Mesothelial cell of epicardium (in vitro differentiated cells): Measurements from ENCODE around the gene TOMM40L. TPM values are rescaled to one million over a fixed set of nuclear protein-coding genes. Genes with fewer than 3 reads are reported as not detected.
A peak's percentile ranks its signal among the peaks of the same experiment; 100 is the strongest.

Source experiments
- DNase-seq, 2 experiments: peaks; one replicate each; pipeline ENCODE4 v3.0.0; 2021; ENCODE audit warnings: low spot score in 2 of 2; ENCODE audit not compliant: unreplicated experiment in 2 of 2
- H3K27ac Mint-ChIP-seq: 2 replicates; pipeline ENCODE4 v1.8.0; 2021; ENCODE audit warnings: mixed read lengths
- H3K27me3 Mint-ChIP-seq: 2 replicates; pipeline ENCODE4 v1.8.0; 2021; ENCODE audit warnings: low read depth, mixed read lengths
- H3K36me3 Mint-ChIP-seq: 2 replicates; pipeline ENCODE4 v1.8.0; 2021; ENCODE audit warnings: mixed read lengths
- H3K4me1 Mint-ChIP-seq: 2 replicates; pipeline ENCODE4 v1.8.0; 2021; ENCODE audit warnings: mixed read lengths
- H3K4me3 Mint-ChIP-seq: 2 replicates; pipeline ENCODE4 v1.8.0; 2021; ENCODE audit warnings: mild to moderate bottlenecking, moderate library complexity, mixed read lengths
- H3K9me3 Mint-ChIP-seq: 2 replicates; pipeline ENCODE4 v1.8.0; 2021; ENCODE audit warnings: mixed read lengths
- CTCF ChIP-seq: fragments of 200-600 bp; sonication (generic); IDR thresholded peaks from one replicate; pipeline ENCODE4 v1.5.0; 2021; ENCODE audit warnings: antibody characterized with exemption; ENCODE audit not compliant: unreplicated experiment
- total RNA-seq: library from RNA; stranded (reverse); gene quantifications from 3 replicates; pipeline ENCODE4 v1.2.1, GENCODE V29; 2021

The TOMM40L gene
- total RNA-seq, 1 donor from 2014 or later, result 9.3 TPM

DNA sequence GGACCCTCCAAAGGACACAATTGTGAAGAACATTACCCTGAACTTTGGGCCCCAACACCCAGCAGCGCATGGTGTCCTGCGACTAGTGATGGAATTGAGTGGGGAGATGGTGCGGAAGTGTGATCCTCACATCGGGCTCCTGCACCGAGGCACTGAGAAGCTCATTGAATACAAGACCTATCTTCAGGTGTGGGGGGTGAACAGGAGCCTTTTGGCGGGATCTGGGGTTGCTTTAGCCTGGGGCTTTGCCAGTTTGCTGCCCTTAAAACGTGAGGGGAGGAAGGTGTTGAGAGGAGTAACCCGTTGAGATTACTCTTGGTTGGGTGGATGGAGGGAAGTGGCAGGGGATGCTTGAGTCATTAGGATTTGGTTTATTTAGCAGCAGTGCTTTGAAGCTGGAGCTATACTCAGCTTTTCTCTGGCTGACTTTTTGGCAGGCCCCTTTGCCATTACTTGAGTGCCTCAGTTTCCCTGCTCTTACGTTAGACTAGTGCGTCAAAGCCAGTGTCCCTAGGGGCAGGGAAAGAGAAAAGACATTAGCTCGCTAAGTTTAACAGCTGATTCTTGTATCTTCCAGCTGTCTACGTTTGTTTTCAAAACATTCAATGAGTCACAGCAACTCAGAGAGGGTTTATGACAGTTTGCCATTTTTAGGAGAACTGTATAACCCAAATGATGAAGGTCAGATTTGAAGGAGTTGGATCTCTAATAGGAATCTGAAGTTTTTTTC, 19.3 kb upstream of the TOMM40L start:
- TF ChIP-seq CTCF, result no peak
- Mint-ChIP-seq H3K4me1 (peaks cover 15% of the 10 kb centered on the region), H3K27ac (no peak overlapping the region), H3K36me3 (peaks cover 35% of the 10 kb centered on the region), H3K27me3 (no peaks in the 10 kb centered on the region), H3K4me3 (no peak overlapping the region), H3K9me3 (no peaks in the 10 kb centered on the region)
- DNase-seq, result no peak

GRCh38 chr1:161207173-161207572, 18.7 kb upstream of the TOMM40L start:
- Mint-ChIP-seq H3K9me3 (no peaks in the 10 kb centered on the region), H3K4me3 (no peak overlapping the region), H3K4me1 (peaks cover 12% of the 10 kb centered on the region), H3K27ac (no peak overlapping the region), H3K27me3 (no peaks in the 10 kb centered on the region), H3K36me3 (peaks cover 40% of the 10 kb centered on the region)
- no peak for TF ChIP-seq CTCF
- DNase-seq, result no peak

DNA sequence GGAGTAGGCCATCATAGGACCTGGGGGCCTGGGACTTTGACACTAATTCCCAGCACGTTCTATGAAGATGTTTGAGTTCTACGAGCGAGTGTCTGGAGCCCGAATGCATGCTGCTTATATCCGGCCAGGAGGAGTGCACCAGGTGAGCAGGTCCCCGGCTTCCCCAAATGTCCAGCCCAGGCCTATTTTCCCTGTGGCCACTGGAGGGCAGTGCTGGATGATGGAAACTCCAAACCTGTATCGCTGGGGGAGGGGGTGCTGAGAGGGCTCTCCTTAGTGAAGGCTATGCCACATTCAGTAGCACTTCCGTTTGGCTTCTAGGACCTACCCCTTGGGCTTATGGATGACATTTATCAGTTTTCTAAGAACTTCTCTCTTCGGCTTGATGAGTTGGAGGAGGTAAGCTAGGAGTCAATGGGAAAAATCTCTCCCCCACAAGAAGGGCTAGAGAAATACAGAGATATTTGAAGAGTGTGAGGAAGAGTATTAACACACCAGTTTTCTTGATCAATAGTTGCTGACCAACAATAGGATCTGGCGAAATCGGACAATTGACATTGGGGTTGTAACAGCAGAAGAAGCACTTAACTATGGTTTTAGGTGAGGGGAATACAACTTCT, 16.0 kb upstream of the TOMM40L start:
- H3K36me3 Mint-ChIP-seq, result peaks cover 46% of the 10 kb centered on the region
- H3K27ac Mint-ChIP-seq, result no peak overlapping the region
- TF ChIP-seq CTCF, result peak; percentile 81
- H3K9me3 Mint-ChIP-seq, result no peaks in the 10 kb centered on the region
- DNase-seq, result peak; percentile 62 to 78
- H3K27me3 Mint-ChIP-seq, result no peaks in the 10 kb centered on the region
- no peak overlapping the region for H3K4me3 Mint-ChIP-seq
- peaks cover 3% of the 10 kb centered on the region for H3K4me1 Mint-ChIP-seq

DNA sequence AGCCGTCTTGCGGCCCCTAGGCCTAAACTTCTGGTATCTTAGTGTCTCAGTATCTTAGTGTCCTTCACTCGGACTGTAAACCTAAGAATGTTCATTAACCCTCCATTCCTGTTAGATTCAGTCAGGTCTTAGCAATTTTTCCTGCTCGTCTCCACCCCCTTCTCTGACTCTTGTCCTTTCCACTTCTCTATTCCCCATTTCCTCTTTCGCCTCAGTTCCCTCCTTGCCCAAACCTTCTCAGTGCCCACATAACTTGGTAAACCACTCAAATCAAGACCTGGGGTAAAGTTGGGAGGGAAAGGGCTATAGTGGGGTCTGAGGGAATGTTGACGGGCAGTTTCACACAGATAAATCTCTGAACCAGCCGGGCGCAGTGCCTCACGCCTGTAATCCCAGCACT, 11.5 kb upstream of the TOMM40L start:
- Mint-ChIP-seq H3K4me1 (no peaks in the 10 kb centered on the region), H3K4me3 (no peak overlapping the region), H3K27ac (no peak overlapping the region), H3K27me3 (no peaks in the 10 kb centered on the region), H3K9me3 (no peaks in the 10 kb centered on the region), H3K36me3 (peaks cover 36% of the 10 kb centered on the region)
- DNase-seq, result no peak
- TF ChIP-seq CTCF, result no peak

DNA sequence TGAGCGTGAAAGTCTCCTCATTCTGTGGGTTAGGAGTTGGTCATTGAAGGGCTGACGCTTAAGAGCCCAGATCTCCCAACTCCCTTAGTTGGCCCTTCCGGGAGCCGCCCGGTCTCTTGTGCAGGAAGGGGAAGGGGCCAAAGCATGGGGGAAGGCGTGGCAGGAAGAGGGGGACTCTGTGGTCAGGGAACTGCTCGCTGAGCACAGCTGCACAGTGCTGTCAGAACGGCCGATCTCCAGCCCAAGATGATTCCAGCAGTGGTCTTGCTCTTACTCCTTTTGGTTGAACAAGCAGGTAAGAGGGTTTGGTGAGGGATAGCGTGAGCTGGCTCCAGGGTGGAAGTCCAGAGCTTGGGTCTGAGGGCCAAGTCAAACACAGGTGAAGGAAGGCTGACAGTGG, 10.8 kb upstream of the TOMM40L start, which contains the start of gene FCER1G:
Gene FCER1G, plus strand, starts transcription at position 220 of the 400 bp plus-strand sequence. Its CDS starts 27 bp downstream, at position 247.
- TF ChIP-seq CTCF, result no peak
- Mint-ChIP-seq H3K4me1 (no peaks in the 10 kb centered on the region), H3K27me3 (no peaks in the 10 kb centered on the region), H3K9me3 (no peaks in the 10 kb centered on the region), H3K4me3 (no peak within 1 kb of the TSS), H3K36me3 (peaks cover 30% of the 10 kb centered on the region), H3K27ac (no peak within 1 kb of the TSS)
- DNase-seq, result no peak
